Nephron (organoid): ENCODE results near the gene ATXN1.
A peak's percentile ranks its signal among the peaks of the same experiment; 100 is the strongest.

Experiments used
- H3K27ac Mint-ChIP-seq, 3 experiments: 2 replicates each; pipeline ENCODE4 v1.8.0; 2020; ENCODE audit warnings: mixed read lengths in 3 of 3, mild to moderate bottlenecking in 2 of 3, moderate library complexity in 1 of 3
- H3K27me3 Mint-ChIP-seq: 2 replicates; pipeline ENCODE4 v1.8.0; 2021; ENCODE audit warnings: low read depth, mild to moderate bottlenecking, moderate library complexity, mixed read lengths
- H3K36me3 Mint-ChIP-seq: 2 replicates; pipeline ENCODE4 v1.8.0; 2020; ENCODE audit warnings: low read depth, mixed read lengths
- H3K4me1 Mint-ChIP-seq: 2 replicates; pipeline ENCODE4 v1.8.0; 2020; ENCODE audit warnings: mixed read lengths
- H3K4me3 Mint-ChIP-seq, 3 experiments: 2 replicates each; pipeline ENCODE4 v1.8.0; 2020; ENCODE audit warnings: mild to moderate bottlenecking in 3 of 3, mixed read lengths in 3 of 3, moderate library complexity in 2 of 3
- H3K9me3 Mint-ChIP-seq: 2 replicates; pipeline ENCODE4 v1.8.0; 2020; ENCODE audit warnings: mixed read lengths
- TF ChIP-seq, protein P1 (sequence below), 3 experiments: fragments of 200-600 bp; sonication (generic); IDR thresholded peaks; one replicate each; pipeline ENCODE4 v1.5.0; 2021; ENCODE audit warnings: antibody characterized with exemption in 3 of 3; ENCODE audit not compliant: unreplicated experiment in 3 of 3

The ATXN1 gene

DNA sequence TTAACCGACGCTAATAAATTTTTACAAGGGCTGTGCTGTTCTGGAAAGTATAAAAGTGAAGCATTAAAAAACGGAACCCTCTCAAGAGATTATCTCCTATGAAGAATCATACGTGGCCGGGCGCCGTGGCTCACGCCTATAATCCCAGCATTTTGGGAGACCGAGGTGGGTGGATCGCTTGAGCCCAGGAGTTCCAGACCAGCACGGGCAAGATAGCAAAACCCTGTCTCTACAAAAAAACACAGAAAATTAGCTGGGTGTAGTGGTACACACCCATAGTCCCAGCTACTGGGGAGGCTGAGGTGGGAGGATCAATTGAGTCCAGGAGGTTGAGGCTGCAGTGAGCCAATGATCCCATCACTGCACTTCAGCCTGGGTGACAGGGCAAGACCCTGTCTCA, 439.4 kb downstream of the ATXN1 start:
- peaks cover 20% of the 10 kb centered on the region for H3K36me3 Mint-ChIP-seq
- peaks cover 3% of the 10 kb centered on the region for H3K27me3 Mint-ChIP-seq

DNA sequence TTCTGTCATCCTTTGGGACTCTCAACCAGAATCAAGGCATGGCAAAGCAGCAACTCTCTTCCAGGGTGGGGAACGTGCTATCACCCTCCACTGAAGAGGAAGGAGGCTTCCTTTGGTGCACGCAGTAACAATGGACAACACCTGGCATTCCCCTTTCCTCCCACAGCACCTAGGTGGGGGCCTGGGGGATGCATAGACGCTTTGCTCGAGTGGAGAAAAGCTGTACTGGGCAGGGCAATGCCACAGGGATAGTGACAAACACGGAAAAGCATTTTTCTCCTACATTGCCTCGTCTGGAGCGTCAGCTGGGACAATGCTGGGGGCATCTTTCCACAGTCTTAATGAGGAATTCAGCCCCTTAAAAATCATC, 439.9 kb downstream of the ATXN1 start:
- peaks cover 15% of the 10 kb centered on the region for H3K36me3 Mint-ChIP-seq
- no peaks in the 10 kb centered on the region for H3K9me3 Mint-ChIP-seq
- H3K27me3 Mint-ChIP-seq: peaks cover 3% of the 10 kb centered on the region
- H3K4me3 Mint-ChIP-seq: no peak overlapping the region
- H3K27ac Mint-ChIP-seq: no peak overlapping the region
- TF ChIP-seq, protein P1, sequence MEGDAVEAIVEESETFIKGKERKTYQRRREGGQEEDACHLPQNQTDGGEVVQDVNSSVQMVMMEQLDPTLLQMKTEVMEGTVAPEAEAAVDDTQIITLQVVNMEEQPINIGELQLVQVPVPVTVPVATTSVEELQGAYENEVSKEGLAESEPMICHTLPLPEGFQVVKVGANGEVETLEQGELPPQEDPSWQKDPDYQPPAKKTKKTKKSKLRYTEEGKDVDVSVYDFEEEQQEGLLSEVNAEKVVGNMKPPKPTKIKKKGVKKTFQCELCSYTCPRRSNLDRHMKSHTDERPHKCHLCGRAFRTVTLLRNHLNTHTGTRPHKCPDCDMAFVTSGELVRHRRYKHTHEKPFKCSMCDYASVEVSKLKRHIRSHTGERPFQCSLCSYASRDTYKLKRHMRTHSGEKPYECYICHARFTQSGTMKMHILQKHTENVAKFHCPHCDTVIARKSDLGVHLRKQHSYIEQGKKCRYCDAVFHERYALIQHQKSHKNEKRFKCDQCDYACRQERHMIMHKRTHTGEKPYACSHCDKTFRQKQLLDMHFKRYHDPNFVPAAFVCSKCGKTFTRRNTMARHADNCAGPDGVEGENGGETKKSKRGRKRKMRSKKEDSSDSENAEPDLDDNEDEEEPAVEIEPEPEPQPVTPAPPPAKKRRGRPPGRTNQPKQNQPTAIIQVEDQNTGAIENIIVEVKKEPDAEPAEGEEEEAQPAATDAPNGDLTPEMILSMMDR (IDR thresholded peaks at IDR 0.05; ENCODE audit: unreplicated experiment in 3 of 3): no peak
- peaks cover 55% of the 10 kb centered on the region for H3K4me1 Mint-ChIP-seq

More for the DNA sequence above, 439.4 kb downstream of the ATXN1 start:
- H3K4me3 Mint-ChIP-seq: no peak overlapping the region
- no peaks in the 10 kb centered on the region for H3K9me3 Mint-ChIP-seq
- H3K27ac Mint-ChIP-seq: peak overlapping the region in 2 of 3 experiments; percentile 31 to 93
- TF ChIP-seq, protein P1 (IDR thresholded peaks at IDR 0.05; ENCODE audit: unreplicated experiment in 3 of 3): no peak
- H3K4me1 Mint-ChIP-seq: peaks cover 55% of the 10 kb centered on the region

DNA sequence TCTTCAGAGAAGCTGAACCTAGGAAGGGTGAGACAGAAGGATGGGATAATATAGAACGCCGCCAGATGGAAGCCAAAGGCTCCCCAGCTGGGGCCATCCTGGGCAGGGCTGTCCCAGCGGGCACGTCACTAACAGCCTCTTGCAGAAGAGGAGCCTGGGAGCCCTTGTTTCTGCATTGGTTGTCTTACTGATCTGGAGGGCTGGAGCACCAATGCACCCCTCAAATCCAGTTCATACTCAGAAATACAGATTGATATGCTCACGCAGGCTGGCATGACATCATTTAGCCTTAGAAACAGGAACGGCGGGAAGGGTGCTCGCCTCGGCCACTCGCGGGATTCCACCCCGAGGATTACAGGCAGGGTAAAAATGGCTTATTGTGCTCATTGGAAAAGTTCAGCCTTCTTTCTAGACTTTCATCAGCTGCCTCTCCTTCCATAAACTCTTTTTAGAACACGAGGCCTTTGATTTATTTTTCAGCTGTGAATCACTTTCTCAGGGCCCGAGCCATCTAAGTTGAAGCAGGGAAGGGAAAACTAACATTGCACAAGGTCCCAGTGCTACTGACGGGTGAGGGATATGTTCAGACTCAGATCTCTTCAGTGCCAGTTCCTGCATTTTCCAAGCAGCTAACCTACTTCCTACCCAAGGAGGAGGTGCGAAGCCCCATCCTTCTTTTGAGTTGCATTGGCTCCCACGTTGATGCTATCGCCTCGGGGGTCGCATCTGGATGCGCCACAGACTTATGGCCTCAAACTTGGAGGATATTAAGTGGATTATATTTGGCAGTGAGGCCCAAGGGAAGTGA, 440.5 kb downstream of the ATXN1 start:
- Mint-ChIP-seq H3K4me1 (peaks cover 55% of the 10 kb centered on the region), H3K36me3 (peaks cover 9% of the 10 kb centered on the region), H3K9me3 (no peaks in the 10 kb centered on the region), H3K4me3 (peak overlapping the region in 1 of 3 experiments; percentile 41), H3K27me3 (peaks cover 3% of the 10 kb centered on the region), H3K27ac (peak overlapping the region; percentile 43 to 82 (median 48))
- TF ChIP-seq, protein P1 (IDR thresholded peaks at IDR 0.05; ENCODE audit: unreplicated experiment in 3 of 3): no peak

DNA sequence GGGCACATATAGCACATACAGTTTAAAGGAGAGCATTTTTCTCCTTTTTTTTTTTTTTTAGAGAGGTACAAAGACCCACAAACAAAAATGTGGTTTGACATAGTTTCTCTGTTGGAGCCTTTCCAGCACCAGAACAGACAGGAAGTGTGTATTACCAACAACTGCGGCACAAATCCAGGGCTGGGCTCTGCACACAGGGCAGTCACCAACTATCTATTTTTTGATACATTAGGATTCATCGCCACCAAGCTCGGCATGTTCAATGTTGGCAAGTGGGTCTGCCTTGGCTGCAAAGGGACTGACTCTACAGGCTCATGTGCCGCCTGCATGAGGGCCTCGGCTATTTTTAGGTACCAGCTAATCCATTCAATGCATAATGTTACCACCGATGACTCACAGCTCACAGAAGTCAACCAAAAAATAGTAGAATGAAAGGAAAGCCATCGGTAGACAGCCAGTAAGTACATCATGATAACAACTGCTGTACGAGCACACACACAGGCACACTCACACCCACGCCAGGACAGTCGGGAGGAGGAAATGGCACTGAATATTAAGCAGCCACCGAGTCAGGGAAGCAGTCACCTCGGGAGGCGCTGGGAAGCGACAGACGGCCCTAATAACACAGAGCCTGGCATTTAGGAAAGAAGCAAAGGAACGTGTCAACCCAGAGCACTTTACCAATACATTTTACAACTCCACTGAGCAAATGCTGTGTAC, 441.3 kb downstream of the ATXN1 start:
- Mint-ChIP-seq H3K4me1 (peaks cover 55% of the 10 kb centered on the region), H3K36me3 (peaks cover 4% of the 10 kb centered on the region), H3K9me3 (no peaks in the 10 kb centered on the region), H3K4me3 (peak overlapping the region in 2 of 3 experiments; percentile 41 to 44), H3K27ac (peak overlapping the region; percentile 43 to 82 (median 48)), H3K27me3 (peaks cover 3% of the 10 kb centered on the region)
- TF ChIP-seq, protein P1 (IDR thresholded peaks at IDR 0.05; ENCODE audit: unreplicated experiment in 3 of 3): no peak

DNA sequence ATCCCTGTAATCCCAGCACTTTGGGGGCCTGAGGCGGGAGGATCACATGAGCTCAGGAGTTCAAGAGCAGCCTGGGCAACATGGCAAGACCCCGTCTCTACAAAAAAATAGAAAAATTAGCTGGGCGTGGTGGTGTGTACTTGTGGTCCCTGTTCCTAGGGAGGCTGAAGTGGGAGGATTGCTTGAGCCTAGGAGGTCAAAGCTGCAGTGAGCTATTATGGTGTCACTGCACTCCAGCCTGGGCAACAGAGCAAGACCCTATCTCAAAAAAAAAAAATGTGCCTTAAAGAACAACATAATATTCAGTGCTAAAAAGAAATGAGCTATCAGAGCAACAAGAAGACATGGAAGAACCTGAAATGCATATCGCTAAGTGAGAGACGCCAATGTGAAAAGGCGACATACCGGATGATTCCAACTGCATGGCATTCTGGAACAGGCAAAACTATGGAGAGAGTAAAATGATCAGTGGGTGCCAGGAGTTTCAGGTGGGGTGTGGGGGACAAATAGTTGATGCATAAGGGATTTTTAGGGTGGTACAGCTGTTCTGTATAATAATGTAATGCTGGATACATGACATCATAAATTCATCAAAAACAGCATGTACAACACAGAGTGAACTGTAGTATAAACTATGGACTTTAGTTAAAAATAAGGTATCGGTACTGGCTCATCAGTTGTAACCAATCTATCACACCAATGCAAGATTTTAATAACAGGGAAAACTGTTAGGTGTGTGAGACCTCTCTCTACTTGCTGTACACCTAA, 442.1 kb downstream of the ATXN1 start:
- Mint-ChIP-seq H3K4me3 (no peak overlapping the region), H3K27ac (peak overlapping the region in 1 of 3 experiments; percentile 61), H3K9me3 (no peaks in the 10 kb centered on the region), H3K4me1 (peaks cover 48% of the 10 kb centered on the region), H3K36me3 (no peaks in the 10 kb centered on the region), H3K27me3 (peaks cover 3% of the 10 kb centered on the region)
- TF ChIP-seq, protein P1 (IDR thresholded peaks at IDR 0.05; ENCODE audit: unreplicated experiment in 3 of 3): no peak
